ENCODE measurements around the gene NRP2. TPM values are rescaled to one million over a fixed set of nuclear protein-coding genes. Genes with fewer than 3 reads are reported as not detected.

The NRP2 gene
- total RNA-seq, 2 experiments from 2014 or later: 0.63 to 1.6 TPM

- Mint-ChIP-seq H3K9me3 (no peaks in the 10 kb centered on the region), H3K27ac (no peak overlapping the region), H3K27me3 (no peaks in the 10 kb centered on the region), H3K4me3 (no peak overlapping the region), H3K36me3 (ENCODE audit: low read depth) (no peaks in the 10 kb centered on the region), H3K4me1 (ENCODE audit: low read depth) (no peaks in the 10 kb centered on the region)
- POLR2A ChIA-PET: no interaction called here
- TF ChIP-seq CTCF (IDR thresholded peaks at IDR 0.05): no peak
- CTCF ChIA-PET: no interaction called here
- ATAC-seq (no peak), DNase-seq (no peak)
- intact Hi-C loops (cut with micrococcal nuclease): no loop called here
Measured at GRCh38 chr2:205730701-205731582, 48.6 kb downstream of the NRP2 start.

- no peak for DNase-seq
- no peaks in the 10 kb centered on the region for H3K36me3 Mint-ChIP-seq (ENCODE audit: low read depth)
- no peaks in the 10 kb centered on the region for H3K27me3 Mint-ChIP-seq
- ChIA-PET CTCF (no interaction called here), POLR2A (no interaction called here)
- H3K9me3 Mint-ChIP-seq: no peaks in the 10 kb centered on the region
- H3K4me1 Mint-ChIP-seq (ENCODE audit: low read depth): no peaks in the 10 kb centered on the region
- intact Hi-C loops (cut with micrococcal nuclease): no loop called here
- no peak overlapping the region for H3K27ac Mint-ChIP-seq
- H3K4me3 Mint-ChIP-seq: no peak overlapping the region
- no peak for TF ChIP-seq CTCF (IDR thresholded peaks at IDR 0.05)
- no peak for ATAC-seq
Measured at GRCh38 chr2:205731583-205731981, 49.3 kb downstream of the NRP2 start.

GRCh38 chr2:205732314-205732713 is 50.0 kb downstream of the NRP2 start:
- Mint-ChIP-seq H3K4me3 (no peak overlapping the region), H3K4me1 (ENCODE audit: low read depth) (no peaks in the 10 kb centered on the region), H3K36me3 (ENCODE audit: low read depth) (no peaks in the 10 kb centered on the region), H3K9me3 (no peaks in the 10 kb centered on the region), H3K27ac (no peak overlapping the region), H3K27me3 (no peaks in the 10 kb centered on the region)
- TF ChIP-seq CTCF (IDR thresholded peaks at IDR 0.05): no peak
- DNase-seq (no peak), ATAC-seq (no peak)
- POLR2A ChIA-PET: no interaction called here
- intact Hi-C loops (cut with micrococcal nuclease): no loop called here
- CTCF ChIA-PET: no interaction called here

- CTCF ChIA-PET: no interaction called here
- H3K4me3 Mint-ChIP-seq: no peak overlapping the region
Measured at GRCh38 chr2:205733082-205733481, 50.8 kb downstream of the NRP2 start.

More at GRCh38 chr2:205733082-205733481, 50.8 kb downstream of the NRP2 start:
- POLR2A ChIA-PET: no interaction called here
- ATAC-seq (no peak), DNase-seq (no peak)
- intact Hi-C loops (cut with micrococcal nuclease): no loop called here
- H3K4me1 Mint-ChIP-seq (ENCODE audit: low read depth): no peaks in the 10 kb centered on the region
- no peak overlapping the region for H3K27ac Mint-ChIP-seq
- H3K9me3 Mint-ChIP-seq: no peaks in the 10 kb centered on the region
- no peak for TF ChIP-seq CTCF (IDR thresholded peaks at IDR 0.05)
- H3K27me3 Mint-ChIP-seq: no peaks in the 10 kb centered on the region
- no peaks in the 10 kb centered on the region for H3K36me3 Mint-ChIP-seq (ENCODE audit: low read depth)
